Measurements from ENCODE around the gene CACNA1F.

DNA sequence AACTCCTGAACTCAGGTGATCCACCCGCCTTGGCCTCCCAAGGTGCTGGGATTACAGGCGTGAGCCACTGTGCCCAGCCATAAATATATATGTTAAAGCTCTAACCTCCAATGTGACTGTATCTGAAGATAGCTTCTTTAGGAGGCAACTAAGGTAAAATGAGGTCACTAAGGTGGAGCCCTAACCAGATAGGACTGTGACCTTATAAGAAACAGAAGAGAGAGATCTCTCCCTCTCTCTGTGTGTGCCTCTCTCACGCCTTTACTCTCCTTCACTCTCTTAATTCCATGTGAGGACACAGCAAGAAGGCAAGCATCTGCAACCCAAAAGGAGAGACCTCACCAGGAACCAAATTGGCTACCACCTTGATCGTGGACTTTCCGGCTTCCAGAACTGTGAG is 71.5 kb downstream of the CACNA1F start:
- no peak for TF ChIP-seq MIER1 (IDR thresholded peaks at IDR 0.05; ENCODE audit: low read depth)
- TF ChIP-seq YY1 (IDR thresholded peaks at IDR 0.05; ENCODE audit: borderline replicate concordance in 1 of 3, control insufficient read depth in 1 of 3, extremely low read depth in 1 of 3, insufficient read depth in 3 of 3, insufficient read length in 1 of 3, insufficient replicate concordance in 2 of 3, low read depth in 1 of 3, low read length in 2 of 3), result no peak
- TF ChIP-seq, protein P1, sequence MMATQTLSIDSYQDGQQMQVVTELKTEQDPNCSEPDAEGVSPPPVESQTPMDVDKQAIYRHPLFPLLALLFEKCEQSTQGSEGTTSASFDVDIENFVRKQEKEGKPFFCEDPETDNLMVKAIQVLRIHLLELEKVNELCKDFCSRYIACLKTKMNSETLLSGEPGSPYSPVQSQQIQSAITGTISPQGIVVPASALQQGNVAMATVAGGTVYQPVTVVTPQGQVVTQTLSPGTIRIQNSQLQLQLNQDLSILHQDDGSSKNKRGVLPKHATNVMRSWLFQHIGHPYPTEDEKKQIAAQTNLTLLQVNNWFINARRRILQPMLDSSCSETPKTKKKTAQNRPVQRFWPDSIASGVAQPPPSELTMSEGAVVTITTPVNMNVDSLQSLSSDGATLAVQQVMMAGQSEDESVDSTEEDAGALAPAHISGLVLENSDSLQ (IDR thresholded peaks at IDR 0.05), result no peak
- TF ChIP-seq ETV5 (CRISPR knock-in tag; IDR thresholded peaks at IDR 0.05; ENCODE audit: low read depth), result no peak
- no peak for TF ChIP-seq ZBTB7A (IDR thresholded peaks at IDR 0.05; ENCODE audit: borderline replicate concordance, control insufficient read depth, low read depth, low read length)
- TF ChIP-seq, protein P2, sequence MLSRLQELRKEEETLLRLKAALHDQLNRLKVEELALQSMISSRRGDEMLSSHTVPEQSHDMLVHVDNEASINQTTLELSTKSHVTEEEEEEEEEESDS (CRISPR knock-in tag; IDR thresholded peaks at IDR 0.05), result no peak
- TF ChIP-seq SP2 (IDR thresholded peaks at IDR 0.05; ENCODE audit: extremely low read depth, low read depth, low read length, poor library complexity, severe bottlenecking), result no peak
- no peak for TF ChIP-seq FOXK2 (conservative IDR thresholded peaks at IDR 0.05 in 1 of 2, IDR thresholded peaks at IDR 0.05 in 1 of 2; ENCODE audit: low read depth in 2 of 2)
